IMR-90 (cell line): Measurements from ENCODE around the gene MZF1. TPM values are rescaled to one million over a fixed set of nuclear protein-coding genes. Genes with fewer than 3 reads are reported as not detected.

Source experiments
- ATAC-seq: fragments of 200-7000 bp; cut with Tn5 transposase; 2 replicates; pipeline ENCODE4 v1.9.1; 2020; ENCODE audit warnings: low read depth, mild to moderate bottlenecking, moderate library complexity
- BruUV-seq: library from RNA; stranded (reverse); fragments of 400-500 nt; replicated peaks from 2 replicates; lab custom pipeline; 2021; lab: Mats Ljungman, UMichigan
- CTCF ChIA-PET: fragments of 300-600 bp; formaldehyde crosslinking; extraction: SDS; loops from one replicate; lab custom pipeline; 2021; ENCODE audit warnings: antibody characterized with exemption; lab: Yijun Ruan, JAX
- POLR2A ChIA-PET: fragments of 300-600 bp; sonication (Branson Sonifier 250); formaldehyde crosslinking; loops from one replicate; lab custom pipeline; 2022; ENCODE audit warnings: antibody characterized with exemption; ENCODE audit not compliant: unreplicated experiment; lab: Charles Lee
- DNase-seq: peaks from one replicate; pipeline ENCODE4 v3.0.0; 2013
- H2AFZ ChIP-seq: replicated peaks from 2 replicates; pipeline ENCODE3; 2013; ENCODE audit warnings: low read length, mild to moderate bottlenecking; ENCODE audit not compliant: poor library complexity
- H2AK5ac ChIP-seq: 2 replicates; pipeline ENCODE4 v1.6.1; 2013; ENCODE audit warnings: low read depth, low read length, inconsistent platforms
- H2AK9ac ChIP-seq: replicated peaks from 2 replicates; pipeline ENCODE3; 2013; ENCODE audit warnings: mild to moderate bottlenecking, low read depth, low read length, moderate library complexity; ENCODE audit not compliant: poor library complexity
- H2BK120ac ChIP-seq: 2 replicates; pipeline ENCODE4 v1.6.1; 2013; ENCODE audit warnings: low read depth, low read length, inconsistent platforms
- H2BK15ac ChIP-seq: 3 replicates; pipeline ENCODE4 v1.6.1; 2013; ENCODE audit warnings: low read depth, low read length, inconsistent platforms
- H2BK20ac ChIP-seq: 2 replicates; pipeline ENCODE4 v1.6.1; 2013; ENCODE audit warnings: low read depth, mild to moderate bottlenecking, inconsistent platforms, low read length, moderate library complexity
- H2BK5ac ChIP-seq: 2 replicates; pipeline ENCODE4 v1.6.1; 2013; ENCODE audit warnings: mild to moderate bottlenecking, low read depth, low read length, inconsistent platforms; ENCODE audit not compliant: poor library complexity, severe bottlenecking
- H3K14ac ChIP-seq: replicated peaks from 2 replicates; pipeline ENCODE4 v1.6.1; 2013; ENCODE audit warnings: low read depth, low read length, inconsistent platforms
- H3K18ac ChIP-seq: 2 replicates; pipeline ENCODE4 v1.6.1; 2013; ENCODE audit warnings: low read depth, low read length, control low read depth
- H3K23ac ChIP-seq: 2 replicates; pipeline ENCODE4 v1.6.1; 2013; ENCODE audit warnings: low read depth, low read length, inconsistent platforms
- H3K27ac ChIP-seq: 2 replicates; pipeline ENCODE4 v1.5.1; 2013; ENCODE audit warnings: mild to moderate bottlenecking, control low read depth, low read length; ENCODE audit not compliant: insufficient read depth
- H3K27me3 ChIP-seq: 2 replicates; pipeline ENCODE4 v1.6.1; 2013; ENCODE audit warnings: low read length; ENCODE audit not compliant: control insufficient read depth, insufficient read depth
- H3K36me3 ChIP-seq: 2 replicates; pipeline ENCODE4 v1.6.1; 2013; ENCODE audit warnings: low read length, mixed read lengths; ENCODE audit not compliant: control insufficient read depth, insufficient read depth
- H3K4ac ChIP-seq: 2 replicates; pipeline ENCODE4 v1.6.1; 2013; ENCODE audit warnings: low read depth, low read length, inconsistent platforms
- H3K4me1 ChIP-seq: 2 replicates; pipeline ENCODE4 v1.6.1; 2013; ENCODE audit warnings: low read length, mixed read lengths; ENCODE audit not compliant: control insufficient read depth, insufficient read depth
- H3K4me2 ChIP-seq: 2 replicates; pipeline ENCODE4 v1.6.1; 2013; ENCODE audit warnings: low read depth, mild to moderate bottlenecking, control low read depth, low read length, moderate library complexity
- H3K4me3 ChIP-seq: 2 replicates; pipeline ENCODE4 v1.5.1; 2013; ENCODE audit warnings: low read depth, mild to moderate bottlenecking, control low read depth, low read length, moderate library complexity; ENCODE audit not compliant: insufficient read depth
- H3K56ac ChIP-seq: 2 replicates; pipeline ENCODE4 v1.6.1; 2013; ENCODE audit warnings: low read length, inconsistent platforms; ENCODE audit not compliant: insufficient read depth; ENCODE audit errors: extremely low read depth
- H3K79me1 ChIP-seq, 2 experiments: 2 replicates each; pipeline ENCODE4 v1.6.1; 2013; ENCODE audit warnings: low read length in 2 of 2, inconsistent platforms in 1 of 2, low read depth in 1 of 2
- H3K9ac ChIP-seq: 2 replicates; pipeline ENCODE4 v1.6.1; 2013; ENCODE audit warnings: low read depth, low read length, control low read depth
- H3K9me1 ChIP-seq: 2 replicates; pipeline ENCODE4 v1.6.1; 2013; ENCODE audit warnings: low read length, inconsistent platforms; ENCODE audit not compliant: insufficient read depth
- H3K9me3 ChIP-seq: 2 replicates; pipeline ENCODE4 v1.6.1; 2013; ENCODE audit warnings: low read length; ENCODE audit not compliant: control insufficient read depth, insufficient read depth
- H4K20me1 ChIP-seq: 2 replicates; pipeline ENCODE4 v1.6.1; 2013; ENCODE audit warnings: low read length, inconsistent platforms; ENCODE audit not compliant: insufficient read depth
- H4K5ac ChIP-seq: 2 replicates; pipeline ENCODE4 v1.6.1; 2013; ENCODE audit warnings: mild to moderate bottlenecking, low read depth, low read length, control low read depth
- H4K8ac ChIP-seq, 2 experiments: 2 replicates each; pipeline ENCODE4 v1.6.1; 2013; ENCODE audit warnings: low read depth in 2 of 2, low read length in 2 of 2, control low read depth in 1 of 2, inconsistent platforms in 1 of 2
- H4K91ac ChIP-seq: 2 replicates; pipeline ENCODE4 v1.6.1; 2013; ENCODE audit warnings: low read depth, low read length, inconsistent platforms; ENCODE audit not compliant: insufficient read depth
- BHLHE40 ChIP-seq: fragments of 150-350 bp; IDR thresholded peaks from 2 replicates; pipeline ENCODE4 v1.6.1; 2016; ENCODE audit warnings: mild to moderate bottlenecking, low read depth, low read length
- CEBPB ChIP-seq: IDR thresholded peaks from 2 replicates; pipeline ENCODE4 v1.6.1; 2012; ENCODE audit warnings: low read depth, low read length, improper control_type of control experiment
- CTCF ChIP-seq: conservative IDR thresholded peaks from 2 replicates; pipeline ENCODE4 v1.5.1; 2012; ENCODE audit warnings: mild to moderate bottlenecking, low read depth, low read length, improper control_type of control experiment
- FOS ChIP-seq: fragments of 150-350 bp; IDR thresholded peaks from 2 replicates; pipeline ENCODE4 v1.6.1; 2016; ENCODE audit warnings: low read depth, low read length
- MAZ ChIP-seq: IDR thresholded peaks from 2 replicates; pipeline ENCODE4 v1.6.1; 2012; ENCODE audit warnings: low read depth, mild to moderate bottlenecking, low read length, improper control_type of control experiment, moderate library complexity, borderline replicate concordance
- MXI1 ChIP-seq: IDR thresholded peaks from 2 replicates; pipeline ENCODE4 v1.6.1; 2012; ENCODE audit warnings: low read depth, mild to moderate bottlenecking, low read length, moderate library complexity, borderline replicate concordance
- NFE2L2 ChIP-seq: fragments of 150-350 bp; IDR thresholded peaks from 2 replicates; pipeline ENCODE4 v1.6.1; 2016; ENCODE audit warnings: low read depth, mild to moderate bottlenecking, low read length
- POLR2A ChIP-seq: IDR thresholded peaks from 2 replicates; pipeline ENCODE4 v1.6.1; 2012; ENCODE audit warnings: mild to moderate bottlenecking, low read depth, low read length
- RAD21 ChIP-seq: IDR thresholded peaks from 2 replicates; pipeline ENCODE4 v1.6.1; 2012; ENCODE audit warnings: low read length, improper control_type of control experiment
- RFX5 ChIP-seq: IDR thresholded peaks from 2 replicates; pipeline ENCODE4 v1.8.0; 2012; ENCODE audit warnings: low read depth, mild to moderate bottlenecking, low read length, moderate library complexity
- SMC3 ChIP-seq: fragments of 150-350 bp; IDR thresholded peaks from 2 replicates; pipeline ENCODE4 v1.6.1; 2016; ENCODE audit warnings: low read depth, mild to moderate bottlenecking, antibody characterized with exemption, low read length, moderate library complexity
- WGBS, 2 experiments: methylation state at CpG; one replicate each; pipeline versions ENCODE4 v1.1.5 to v1.1.7; 2013; ENCODE audit warnings: missing lambda C conversion rate in 2 of 2; ENCODE audit not compliant: insufficient read length in 1 of 2; ENCODE audit errors: extremely low coverage in 2 of 2; 5-methylcytosine and 5-hydroxymethylcytosine counted together
- dilution Hi-C: fragments of 300-500 bp; cut with HindIII; formaldehyde crosslinking; loops from one replicate; pipeline ENCODE4 v1.14.3; 2018; ENCODE audit warnings: low sequenced_read_pairs; ENCODE audit not compliant: unreplicated experiment
- in situ Hi-C: fragments of 300-500 bp; cut with MboI; formaldehyde crosslinking; loops from 3 replicates; pipeline ENCODE4 v1.14.3; 2019; ENCODE audit warnings: low sequenced_read_pairs, inconsistent platforms, mixed read lengths
- intact Hi-C: fragments of 100-400 bp; cut with micrococcal nuclease; formaldehyde crosslinking; loops from 2 replicates; pipeline ENCODE4 v1.10.0; 2022
- polyA plus RNA-seq, 3 experiments: library from polyadenylated mRNA; depleted of rRNA; stranded (reverse); fragments of >200 nt; gene quantifications; 2 replicates each; pipeline ENCODE4 v1.2.3, GENCODE V29; 2012; ENCODE audit warnings: low replicate concordance in 1 of 3
- total RNA-seq: library from RNA; depleted of rRNA; stranded (reverse); fragments of >200 nt; gene quantifications from 2 replicates; pipeline ENCODE4 v1.2.3, GENCODE V29; 2012
- TF ChIP-seq, protein P1 (sequence below): fragments of 150-350 bp; IDR thresholded peaks from 2 replicates; pipeline ENCODE4 v1.6.1; 2017; ENCODE audit warnings: mild to moderate bottlenecking, antibody characterized with exemption, low read length, low read depth

The MZF1 gene
- total and polyA plus RNA-seq, 2 of the 4 experiments (the other 2 are of a cell fraction) = 3.4 to 15.0 TPM

- peaks cover 17% of the 10 kb centered on the region for H3K9me1 ChIP-seq
- H4K20me1 ChIP-seq = peaks cover 4% of the 10 kb centered on the region
- H4K5ac ChIP-seq = peak overlapping the region; percentile 82
- WGBS, 2 experiments = 2% methylated on average over 27 of the region's 66 CpGs; no CpG with 5 or more reads in 1 of the 2 experiments
- peak overlapping the region; percentile 81 for H3K18ac ChIP-seq
- H2AK5ac ChIP-seq = peak overlapping the region; percentile 95
- TF ChIP-seq POLR2A (peak; percentile 87), SMC3 (no peak), BHLHE40 (peak; percentile 8; the same call in 1 of the 2 replicates), NFE2L2 (no peak), RFX5 (no peak), CEBPB (peak; percentile 59), RAD21 (peak; percentile 20; the same call in 1 of the 2 replicates), MXI1 (peak; percentile 50; the same call in 1 of the 2 replicates), FOS (no peak), MAZ (peak; percentile 62; the same call in 1 of the 2 replicates), CTCF (peak; percentile 30; the same call in 1 of the 2 replicates)
- TF ChIP-seq, protein P1, sequence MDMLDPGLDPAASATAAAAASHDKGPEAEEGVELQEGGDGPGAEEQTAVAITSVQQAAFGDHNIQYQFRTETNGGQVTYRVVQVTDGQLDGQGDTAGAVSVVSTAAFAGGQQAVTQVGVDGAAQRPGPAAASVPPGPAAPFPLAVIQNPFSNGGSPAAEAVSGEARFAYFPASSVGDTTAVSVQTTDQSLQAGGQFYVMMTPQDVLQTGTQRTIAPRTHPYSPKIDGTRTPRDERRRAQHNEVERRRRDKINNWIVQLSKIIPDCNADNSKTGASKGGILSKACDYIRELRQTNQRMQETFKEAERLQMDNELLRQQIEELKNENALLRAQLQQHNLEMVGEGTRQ = peak; percentile 2; the same call in 1 of the 2 replicates
- H3K4me3 ChIP-seq = peak overlapping the region; percentile 56
- dilution Hi-C loops = no loop called here
- in situ Hi-C loops = no loop called here
- peak overlapping the region; percentile 83 for H2BK5ac ChIP-seq
- H3K79me1 ChIP-seq = peaks cover 4 to 66% of the 10 kb centered on the region in 2 experiments; a peak in 3 of 4 replicates
- H3K27me3 ChIP-seq = no peaks in the 10 kb centered on the region
- peak overlapping the region; percentile 71 for H3K9ac ChIP-seq
- H3K14ac ChIP-seq = peak overlapping the region; percentile 95
- CTCF ChIA-PET = no interaction called here
- peak overlapping the region; percentile 74 for H3K27ac ChIP-seq
- H3K4me1 ChIP-seq = peaks cover 2% of the 10 kb centered on the region; the same call in 1 of the 2 replicates
- peak overlapping the region; percentile 83 to 87 for H4K8ac ChIP-seq
- peak overlapping the region; percentile 96 for H2AK9ac ChIP-seq
- peak overlapping the region; percentile 98 for H2AFZ ChIP-seq
- no peaks in the 10 kb centered on the region for H3K9me3 ChIP-seq
- H4K91ac ChIP-seq = peak overlapping the region; percentile 79
- intact Hi-C loops = no loop called here
- peak overlapping the region; percentile 81 for H2BK120ac ChIP-seq
- H2BK20ac ChIP-seq = no peak overlapping the region
- ATAC-seq = peak; percentile 69
- peak overlapping the region; percentile 17; the same call in 1 of the 3 replicates for H2BK15ac ChIP-seq
- POLR2A ChIA-PET = interaction anchor here (0.6 kb wide), 1 partner anchor 228 kb away, joined by 10 read pairs; no protein-coding TSS in a partner anchor
- peak overlapping the region; percentile 80 for H3K56ac ChIP-seq
- peak; percentile 85 for DNase-seq
- H3K23ac ChIP-seq = peak overlapping the region; percentile 83
- peak overlapping the region; percentile 86 for H3K4ac ChIP-seq
- peaks cover 3% of the 10 kb centered on the region; the same call in 1 of the 2 replicates for H3K36me3 ChIP-seq
- BruUV-seq = no TSS peak
- H3K4me2 ChIP-seq = peak overlapping the region; percentile 95
Measured at GRCh38 chr19:58575183-58576041, 2.3 kb upstream of the MZF1 start.
